Thyroid gland (tissue), 4 donors: ENCODE data around the gene RBP4. TPM values are rescaled to one million over a fixed set of nuclear protein-coding genes. Genes with fewer than 3 reads are reported as not detected.

ENCODE experiments used
- DNase-seq, 2 donors: peaks; one replicate each; pipeline ENCODE4 v3.0.0-alpha.2; 2019
- H3K27ac ChIP-seq, 3 donors: fragments of 200-600 bp; sonication (generic); 1 replicate in 2 of 3; 2 replicates in 1 of 3; pipeline ENCODE4 v1.5.1; 2016 to 2019; ENCODE audit warnings: mild to moderate bottlenecking in 1 of 3, moderate library complexity in 1 of 3
- H3K27me3 ChIP-seq: fragments of 200-600 bp; sonication (generic); one replicate; pipeline ENCODE4 v1.5.1; 2019
- H3K36me3 ChIP-seq, 2 donors: fragments of 200-600 bp; sonication (generic); one replicate each; pipeline ENCODE4 v1.5.1; 2016 to 2019
- H3K4me1 ChIP-seq, 2 donors: fragments of 200-600 bp; sonication (generic); one replicate each; pipeline ENCODE4 v1.5.1; 2017 to 2019
- H3K4me3 ChIP-seq, 3 donors: fragments of 200-600 bp; sonication (generic); replicated peaks in 1 of 3; 1 replicate in 2 of 3; 2 replicates in 1 of 3; pipeline ENCODE4 v1.5.1; 2016; ENCODE audit warnings: mild to moderate bottlenecking in 1 of 3
- H3K9me3 ChIP-seq: fragments of 200-600 bp; sonication (generic); one replicate; pipeline ENCODE4 v1.5.1; 2017
- POLR2A ChIP-seq, 2 donors: fragments of 450-650 bp; IDR thresholded peaks; one replicate each; pipeline ENCODE4 v1.6.1; 2017; ENCODE audit warnings: antibody characterized with exemption in 2 of 2, mild to moderate bottlenecking in 2 of 2, moderate library complexity in 1 of 2
- WGBS, 2 donors: methylation state at CpG; one replicate each; pipeline ENCODE4 v1.1.5; 2017; 5-methylcytosine and 5-hydroxymethylcytosine counted together
- intact Hi-C: fragments of 100-400 bp; cut with DNase I; formaldehyde crosslinking; loops from one replicate; pipeline ENCODE4 v1.15.1; 2023
- total RNA-seq, 4 donors: library from RNA; depleted of rRNA; stranded (reverse); fragments of >200 nt; gene quantifications; one replicate each; pipeline ENCODE4 v1.2.3, GENCODE V29; 2016
- TF ChIP-seq, protein P1 (sequence below), 6 experiments: fragments of 200-600 bp in 3 of 6; fragments of 450-650 bp in 3 of 6; sonication (generic) in 3 of 6; IDR thresholded peaks; one replicate each; pipeline ENCODE4 v1.5.1; 2016 to 2019; ENCODE audit warnings: antibody characterized with exemption in 6 of 6, mild to moderate bottlenecking in 2 of 6, inconsistent platforms in 1 of 6, moderate library complexity in 1 of 6

The RBP4 gene
- total RNA-seq, 4 donors from 2014 or later = 1.9 to 5.5 (median 5.3) TPM

DNA sequence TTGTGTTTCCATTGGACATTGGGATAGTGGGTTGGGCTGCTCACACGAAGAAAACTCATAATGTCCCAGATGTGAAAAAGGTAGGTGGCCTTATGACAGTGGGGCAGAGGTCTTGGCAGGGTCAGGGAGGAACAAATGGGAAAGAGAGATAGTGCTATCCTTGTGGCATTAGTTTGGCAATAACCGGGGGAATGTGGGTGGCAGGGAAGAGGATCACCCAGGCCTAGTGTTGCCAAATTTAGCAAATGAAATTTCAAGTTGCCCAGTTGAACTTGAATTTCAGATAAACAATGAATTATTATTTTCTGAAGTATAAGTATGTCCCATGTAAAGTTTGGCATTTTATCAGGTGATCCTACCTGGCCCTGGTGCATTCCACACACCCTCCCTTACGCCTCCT, 12.1 kb upstream of the RBP4 start:
- no peaks in the 10 kb centered on the region for H3K4me1 ChIP-seq
- no peak overlapping the region for H3K4me3 ChIP-seq
- intact Hi-C loops = no loop called here
- no peak for DNase-seq
- TF ChIP-seq, protein P1, sequence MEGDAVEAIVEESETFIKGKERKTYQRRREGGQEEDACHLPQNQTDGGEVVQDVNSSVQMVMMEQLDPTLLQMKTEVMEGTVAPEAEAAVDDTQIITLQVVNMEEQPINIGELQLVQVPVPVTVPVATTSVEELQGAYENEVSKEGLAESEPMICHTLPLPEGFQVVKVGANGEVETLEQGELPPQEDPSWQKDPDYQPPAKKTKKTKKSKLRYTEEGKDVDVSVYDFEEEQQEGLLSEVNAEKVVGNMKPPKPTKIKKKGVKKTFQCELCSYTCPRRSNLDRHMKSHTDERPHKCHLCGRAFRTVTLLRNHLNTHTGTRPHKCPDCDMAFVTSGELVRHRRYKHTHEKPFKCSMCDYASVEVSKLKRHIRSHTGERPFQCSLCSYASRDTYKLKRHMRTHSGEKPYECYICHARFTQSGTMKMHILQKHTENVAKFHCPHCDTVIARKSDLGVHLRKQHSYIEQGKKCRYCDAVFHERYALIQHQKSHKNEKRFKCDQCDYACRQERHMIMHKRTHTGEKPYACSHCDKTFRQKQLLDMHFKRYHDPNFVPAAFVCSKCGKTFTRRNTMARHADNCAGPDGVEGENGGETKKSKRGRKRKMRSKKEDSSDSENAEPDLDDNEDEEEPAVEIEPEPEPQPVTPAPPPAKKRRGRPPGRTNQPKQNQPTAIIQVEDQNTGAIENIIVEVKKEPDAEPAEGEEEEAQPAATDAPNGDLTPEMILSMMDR (IDR thresholded peaks at IDR 0.05) = no peak
- no peak for TF ChIP-seq POLR2A (IDR thresholded peaks at IDR 0.05)
- WGBS, 2 donors = 82 to 89% methylated on average over 3 of the region's 3 CpGs
- no peaks in the 10 kb centered on the region for H3K36me3 ChIP-seq
- H3K27ac ChIP-seq = no peak overlapping the region
- H3K27me3 ChIP-seq = no peaks in the 10 kb centered on the region
- no peaks in the 10 kb centered on the region for H3K9me3 ChIP-seq

DNA sequence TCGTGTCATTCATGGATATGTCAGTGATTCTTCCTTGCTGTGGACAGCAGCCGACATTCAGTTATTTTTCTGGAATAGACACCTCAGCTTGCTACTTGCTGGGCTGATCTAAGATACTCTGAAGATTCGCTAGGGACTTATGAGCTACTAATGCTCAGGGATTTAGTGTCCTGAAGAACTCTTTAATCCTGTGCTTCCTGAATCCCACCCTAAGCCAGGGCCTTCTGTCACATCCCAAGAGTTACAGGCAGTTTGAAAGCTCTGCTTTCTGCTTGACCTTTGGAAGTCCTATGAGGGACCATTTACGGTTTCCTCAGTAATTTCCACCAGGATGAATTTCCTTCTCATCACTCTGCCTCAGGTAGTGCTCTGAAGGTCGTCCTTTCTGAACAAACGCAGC, 11.3 kb upstream of the RBP4 start, which contains the start of gene PDE6C:
TSS of gene PDE6C (plus strand) at position 227 of the 400 bp plus-strand sequence. CDS start 189 bp downstream, outside the sequence.
- DNase-seq = no peak
- TF ChIP-seq POLR2A (IDR thresholded peaks at IDR 0.05) = no peak
- TF ChIP-seq, protein P1 (IDR thresholded peaks at IDR 0.05) = no peak
- intact Hi-C loops = no loop called here
- Histone ChIP-seq H3K4me1 (no peaks in the 10 kb centered on the region), H3K9me3 (no peaks in the 10 kb centered on the region), H3K27ac (no peak within 1 kb of the TSS), H3K27me3 (no peaks in the 10 kb centered on the region), H3K36me3 (no peaks in the 10 kb centered on the region), H3K4me3 (no peak within 1 kb of the TSS)
- 88 to 90% methylated on average over 6 of the region's 6 CpGs for WGBS, 2 donors

DNA sequence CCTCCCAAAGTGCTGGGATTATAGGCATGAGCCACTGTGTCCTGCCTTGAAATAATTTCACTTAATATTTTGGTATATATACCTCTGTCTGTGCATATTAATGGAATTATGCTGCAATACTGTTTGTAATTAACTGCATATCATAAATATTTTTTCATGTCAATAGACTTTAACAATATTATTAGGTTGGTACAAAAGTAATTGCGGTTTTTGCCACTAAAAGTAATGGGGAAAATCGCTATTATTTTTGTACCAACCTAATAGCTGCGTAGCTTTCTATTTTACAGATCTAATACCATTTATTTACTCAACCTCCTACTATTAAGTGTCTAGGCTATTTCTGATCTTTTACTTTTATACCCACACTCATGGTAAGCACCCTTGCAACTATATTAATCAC, 7.4 kb upstream of the RBP4 start:
- intact Hi-C loops = no loop called here
- DNase-seq = no peak
- TF ChIP-seq, protein P1 (IDR thresholded peaks at IDR 0.05) = no peak
- no peak for TF ChIP-seq POLR2A (IDR thresholded peaks at IDR 0.05)
- Histone ChIP-seq H3K27ac (no peak overlapping the region), H3K4me1 (no peaks in the 10 kb centered on the region), H3K27me3 (no peaks in the 10 kb centered on the region), H3K36me3 (no peaks in the 10 kb centered on the region), H3K4me3 (no peak overlapping the region), H3K9me3 (no peaks in the 10 kb centered on the region)
- 88 to 92% methylated on average over 3 of the region's 3 CpGs for WGBS, 2 donors

DNA sequence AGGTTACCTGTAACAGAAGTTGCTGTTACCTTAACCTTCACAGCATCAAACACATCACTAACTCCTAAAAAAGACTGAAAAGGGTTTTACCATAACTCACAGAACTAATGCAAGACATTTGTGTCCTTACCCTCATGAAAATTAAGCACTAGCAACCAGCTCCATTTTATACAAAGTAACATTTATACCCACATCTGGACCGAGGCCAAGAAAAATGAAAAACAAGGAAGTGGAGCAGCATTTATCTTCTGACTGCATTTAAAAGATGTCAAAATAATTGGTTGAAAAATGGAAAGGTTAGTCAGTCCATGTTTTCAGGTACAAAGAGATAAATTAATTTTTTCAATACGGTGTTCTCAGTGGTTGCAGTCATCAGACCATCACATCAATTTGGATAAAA, 3.1 kb upstream of the RBP4 start:
- 68 to 71% methylated on average over 2 of the region's 2 CpGs for whole genome bisulfite sequencing, 2 donors
- H3K9me3 ChIP-seq = no peaks in the 10 kb centered on the region
- intact Hi-C loops = no loop called here
- no peaks in the 10 kb centered on the region for H3K36me3 ChIP-seq
- no peak for DNase-seq
- H3K27ac ChIP-seq = no peak overlapping the region
- no peak for TF ChIP-seq POLR2A (IDR thresholded peaks at IDR 0.05)
- TF ChIP-seq, protein P1 (IDR thresholded peaks at IDR 0.05) = no peak
- H3K4me3 ChIP-seq = no peak overlapping the region
- peaks cover 16% of the 10 kb centered on the region for H3K27me3 ChIP-seq
- peaks cover 4 to 13% of the 10 kb centered on the region in 2 donors for H3K4me1 ChIP-seq

DNA sequence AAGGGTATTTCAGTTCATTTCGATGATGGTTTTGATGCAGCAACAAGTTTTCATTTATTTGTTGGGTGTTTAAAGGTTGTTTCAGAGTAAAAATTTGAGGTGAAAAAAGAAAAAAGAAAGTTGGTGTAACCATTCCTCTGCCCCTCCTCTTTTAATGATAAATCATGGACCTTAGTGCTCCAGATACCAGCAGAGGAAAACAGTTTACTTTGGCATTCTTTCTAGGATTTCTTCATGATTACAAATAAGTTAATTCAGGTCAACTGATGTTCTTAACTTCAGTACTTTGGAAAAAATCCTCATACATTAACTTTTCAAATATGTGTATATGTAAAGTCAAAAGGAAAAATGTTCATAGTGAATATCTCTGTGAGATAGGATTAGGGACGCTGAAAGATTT, 2.0 kb upstream of the RBP4 start:
- WGBS, 2 donors = 97% methylated on average over 2 of the region's 2 CpGs
- Histone ChIP-seq H3K36me3 (no peaks in the 10 kb centered on the region), H3K4me3 (no peak overlapping the region), H3K9me3 (no peaks in the 10 kb centered on the region), H3K4me1 (peaks cover 4 to 13% of the 10 kb centered on the region in 2 donors), H3K27me3 (peaks cover 16% of the 10 kb centered on the region), H3K27ac (no peak overlapping the region)
- DNase-seq = no peak
- TF ChIP-seq POLR2A (IDR thresholded peaks at IDR 0.05) = no peak
- TF ChIP-seq, protein P1 (IDR thresholded peaks at IDR 0.05) = no peak
- intact Hi-C loops = no loop called here
